Renal cortical epithelial cell (primary cell): ENCODE results near the gene SMOC2. TPM values are rescaled to one million over a fixed set of nuclear protein-coding genes. Genes with fewer than 3 reads are reported as not detected.

ENCODE experiments used
- DNase-seq: peaks from one replicate; pipeline ENCODE4 v3.0.0-alpha.2; 2011; ENCODE audit warnings: low read depth
- total RNA-seq: library from RNA; depleted of rRNA; stranded (reverse); fragments of >200 nt; gene quantifications from 2 replicates; pipeline ENCODE4 v1.2.3, GENCODE V29; 2014

Gene SMOC2
- total RNA-seq, 1 donor from 2014 or later: 0.10 TPM

- DNase-seq: no peak
Measured at GRCh38 chr6:168480481-168480880, 39.5 kb downstream of the SMOC2 start.

- DNase-seq: no peak
Measured at GRCh38 chr6:168485818-168486217, 44.8 kb downstream of the SMOC2 start.

GRCh38 chr6:168490757-168491156 is 49.8 kb downstream of the SMOC2 start:
- DNase-seq: no peak

- DNase-seq: no peak
Measured at GRCh38 chr6:168493976-168494375, 53.0 kb downstream of the SMOC2 start.

GRCh38 chr6:168494726-168495125 is 53.7 kb downstream of the SMOC2 start:
- no peak for DNase-seq

- DNase-seq: no peak
Measured at GRCh38 chr6:168495133-168495532, 54.1 kb downstream of the SMOC2 start.

- DNase-seq: no peak
Measured at GRCh38 chr6:168495636-168496035, 54.7 kb downstream of the SMOC2 start.

- DNase-seq: no peak
Measured at GRCh38 chr6:168496139-168496996, 55.4 kb downstream of the SMOC2 start.

GRCh38 chr6:168496997-168497331 is 56.0 kb downstream of the SMOC2 start:
- no peak for DNase-seq

- DNase-seq: no peak
Measured at GRCh38 chr6:168497381-168497780, 56.4 kb downstream of the SMOC2 start.

- no peak for DNase-seq
Measured at GRCh38 chr6:168498161-168498843, 57.3 kb downstream of the SMOC2 start.

- no peak for DNase-seq
Measured at GRCh38 chr6:168499045-168499650, 58.2 kb downstream of the SMOC2 start.

GRCh38 chr6:168500519-168500918 is 59.5 kb downstream of the SMOC2 start:
- no peak for DNase-seq

- DNase-seq: no peak
Measured at GRCh38 chr6:168501561-168501960, 60.6 kb downstream of the SMOC2 start.

- DNase-seq: no peak
Measured at GRCh38 chr6:168504366-168504765, 63.4 kb downstream of the SMOC2 start.

- no peak for DNase-seq
Measured at GRCh38 chr6:168506460-168506859, 65.5 kb downstream of the SMOC2 start.

- no peak for DNase-seq
Measured at GRCh38 chr6:168507297-168507696, 66.3 kb downstream of the SMOC2 start.

GRCh38 chr6:168507730-168508129 is 66.7 kb downstream of the SMOC2 start:
- DNase-seq: no peak

- no peak for DNase-seq
Measured at GRCh38 chr6:168508903-168509302, 67.9 kb downstream of the SMOC2 start.

GRCh38 chr6:168513766-168514165 is 72.8 kb downstream of the SMOC2 start:
- no peak for DNase-seq

- DNase-seq: peak; percentile 16
Measured at GRCh38 chr6:168514216-168514615, 73.2 kb downstream of the SMOC2 start.

- no peak for DNase-seq
Measured at GRCh38 chr6:168515376-168515775, 74.4 kb downstream of the SMOC2 start.
